Fibroblast of lung (primary cell): Measurements from ENCODE around the gene AGBL1. TPM values are rescaled to one million over a fixed set of nuclear protein-coding genes. Genes with fewer than 3 reads are reported as not detected.

ENCODE experiments used
- DNase-seq, 2 donors: peaks; one replicate each; pipeline versions ENCODE4 v3.0.0 to v3.0.0-alpha.2; 2010; ENCODE audit warnings: low read depth in 2 of 2
- H2AFZ ChIP-seq: 2 replicates; pipeline ENCODE4 v1.5.1; 2012; ENCODE audit warnings: low read length, control low read depth, inconsistent platforms
- H3K27ac ChIP-seq: 2 replicates; pipeline ENCODE4 v1.5.1; 2011; ENCODE audit warnings: low read length, control low read depth; ENCODE audit not compliant: insufficient read depth
- H3K27me3 ChIP-seq: 2 replicates; pipeline ENCODE4 v1.5.1; 2011; ENCODE audit warnings: mild to moderate bottlenecking, low read length; ENCODE audit not compliant: control insufficient read depth, insufficient read depth
- H3K36me3 ChIP-seq: 2 replicates; pipeline ENCODE4 v1.5.1; 2011; ENCODE audit warnings: low read length; ENCODE audit not compliant: control insufficient read depth, insufficient read depth
- H3K4me1 ChIP-seq: 2 replicates; pipeline ENCODE4 v1.5.1; 2011; ENCODE audit warnings: low read length; ENCODE audit not compliant: control insufficient read depth, insufficient read depth; ENCODE audit errors: extremely low read depth
- H3K4me2 ChIP-seq: 2 replicates; pipeline ENCODE4 v1.5.1; 2011; ENCODE audit warnings: low read length, control low read depth; ENCODE audit not compliant: insufficient read depth; ENCODE audit errors: extremely low read depth
- H3K4me3 ChIP-seq, 4 experiments: fragments of 200-600 bp in 1 of 4; sonication (generic) in 1 of 4; replicated peaks in 1 of 4; 2 replicates each; pipeline ENCODE4 v1.5.1; 2011 to 2016; ENCODE audit warnings: low read length in 4 of 4, low read depth in 3 of 4, mild to moderate bottlenecking in 3 of 4, control low read depth in 2 of 4, inconsistent platforms in 1 of 4, mixed read lengths in 1 of 4; ENCODE audit not compliant: insufficient read depth in 1 of 4; ENCODE audit errors: control extremely low read depth in 1 of 4
- H3K79me2 ChIP-seq: 2 replicates; pipeline ENCODE4 v1.5.1; 2012; ENCODE audit warnings: mild to moderate bottlenecking, low read length, inconsistent platforms; ENCODE audit not compliant: control insufficient read depth, insufficient read depth
- H3K9ac ChIP-seq: 2 replicates; pipeline ENCODE4 v1.5.1; 2011; ENCODE audit warnings: mild to moderate bottlenecking, low read length, control low read depth; ENCODE audit not compliant: insufficient read depth
- H3K9me3 ChIP-seq: 2 replicates; pipeline ENCODE4 v1.5.1; 2012; ENCODE audit warnings: low read depth, low read length; ENCODE audit not compliant: control insufficient read depth, insufficient read depth
- H4K20me1 ChIP-seq: 2 replicates; pipeline ENCODE4 v1.5.1; 2011; ENCODE audit warnings: low read length; ENCODE audit not compliant: control insufficient read depth, insufficient read depth; ENCODE audit errors: extremely low read depth
- EZH2 ChIP-seq: IDR thresholded peaks from 2 replicates; pipeline ENCODE4 v1.5.1; 2012; ENCODE audit warnings: low read length, control low read depth, mild to moderate bottlenecking; ENCODE audit errors: missing control alignments
- polyA plus RNA-seq, 2 donors: library from polyadenylated mRNA; depleted of rRNA in 1 of 2; stranded (reverse) in 1 of 2; unstranded in 1 of 2; fragments of >200 nt; gene quantifications; 2 replicates each; pipeline ENCODE4 v1.2.1, GENCODE V29; 2011 to 2012; ENCODE audit warnings: missing spikeins in 1 of 2
- total RNA-seq: library from RNA; depleted of rRNA; stranded (reverse); fragments of >200 nt; gene quantifications from 2 replicates; pipeline ENCODE4 v1.2.1, GENCODE V29; 2014
- TF ChIP-seq, protein P1 (sequence below), 2 donors: IDR thresholded peaks in 1 of 2; conservative IDR thresholded peaks in 1 of 2; 1 replicate in 1 of 2; 2 replicates in 1 of 2; pipeline ENCODE4 v1.5.1; 2011 to 2012; ENCODE audit warnings: low read length in 2 of 2, control low read depth in 1 of 2, inconsistent platforms in 1 of 2, low read depth in 1 of 2, mild to moderate bottlenecking in 1 of 2

AGBL1 gene
- total and polyA plus RNA-seq, 2 donors (not counting 1 experiment from before 2014, with no cell fraction given): not detected

DNA sequence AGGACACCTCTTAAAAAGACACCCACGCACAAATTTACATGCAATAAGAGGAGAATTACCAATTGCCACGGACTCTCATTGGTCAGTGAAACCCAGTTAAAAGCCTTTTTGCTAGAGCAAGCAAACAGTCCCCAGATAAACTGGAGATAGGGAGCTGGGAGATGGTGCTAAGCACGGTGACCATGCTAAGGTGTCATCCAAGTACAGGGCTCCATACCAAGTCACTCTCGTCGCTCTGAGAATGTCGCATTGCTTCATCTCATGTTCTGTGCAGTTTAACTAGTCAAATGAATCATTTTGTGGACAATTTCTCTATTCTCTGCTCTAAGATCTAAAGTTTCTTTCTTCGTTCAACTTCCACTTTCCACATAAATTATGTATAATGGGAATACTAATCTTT is 581.9 kb downstream of the AGBL1 start:
- no peaks in the 10 kb centered on the region for H3K9me3 ChIP-seq
- no peaks in the 10 kb centered on the region for H4K20me1 ChIP-seq
- no peaks in the 10 kb centered on the region for H3K27me3 ChIP-seq
- no peak overlapping the region for H3K27ac ChIP-seq
- no peak overlapping the region for H3K4me3 ChIP-seq
- no peak overlapping the region for H3K9ac ChIP-seq
- no peak for DNase-seq
- H3K4me2 ChIP-seq: no peak overlapping the region
- no peak overlapping the region for H2AFZ ChIP-seq
- no peaks in the 10 kb centered on the region for H3K36me3 ChIP-seq
- TF ChIP-seq EZH2: no peak
- TF ChIP-seq, protein P1, sequence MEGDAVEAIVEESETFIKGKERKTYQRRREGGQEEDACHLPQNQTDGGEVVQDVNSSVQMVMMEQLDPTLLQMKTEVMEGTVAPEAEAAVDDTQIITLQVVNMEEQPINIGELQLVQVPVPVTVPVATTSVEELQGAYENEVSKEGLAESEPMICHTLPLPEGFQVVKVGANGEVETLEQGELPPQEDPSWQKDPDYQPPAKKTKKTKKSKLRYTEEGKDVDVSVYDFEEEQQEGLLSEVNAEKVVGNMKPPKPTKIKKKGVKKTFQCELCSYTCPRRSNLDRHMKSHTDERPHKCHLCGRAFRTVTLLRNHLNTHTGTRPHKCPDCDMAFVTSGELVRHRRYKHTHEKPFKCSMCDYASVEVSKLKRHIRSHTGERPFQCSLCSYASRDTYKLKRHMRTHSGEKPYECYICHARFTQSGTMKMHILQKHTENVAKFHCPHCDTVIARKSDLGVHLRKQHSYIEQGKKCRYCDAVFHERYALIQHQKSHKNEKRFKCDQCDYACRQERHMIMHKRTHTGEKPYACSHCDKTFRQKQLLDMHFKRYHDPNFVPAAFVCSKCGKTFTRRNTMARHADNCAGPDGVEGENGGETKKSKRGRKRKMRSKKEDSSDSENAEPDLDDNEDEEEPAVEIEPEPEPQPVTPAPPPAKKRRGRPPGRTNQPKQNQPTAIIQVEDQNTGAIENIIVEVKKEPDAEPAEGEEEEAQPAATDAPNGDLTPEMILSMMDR (conservative IDR thresholded peaks at IDR 0.05 in 1 of 2, IDR thresholded peaks at IDR 0.05 in 1 of 2; ENCODE audit: low read depth in 1 of 2, low read length in 2 of 2): no peak
- H3K79me2 ChIP-seq: no peaks in the 10 kb centered on the region
- no peaks in the 10 kb centered on the region for H3K4me1 ChIP-seq

DNA sequence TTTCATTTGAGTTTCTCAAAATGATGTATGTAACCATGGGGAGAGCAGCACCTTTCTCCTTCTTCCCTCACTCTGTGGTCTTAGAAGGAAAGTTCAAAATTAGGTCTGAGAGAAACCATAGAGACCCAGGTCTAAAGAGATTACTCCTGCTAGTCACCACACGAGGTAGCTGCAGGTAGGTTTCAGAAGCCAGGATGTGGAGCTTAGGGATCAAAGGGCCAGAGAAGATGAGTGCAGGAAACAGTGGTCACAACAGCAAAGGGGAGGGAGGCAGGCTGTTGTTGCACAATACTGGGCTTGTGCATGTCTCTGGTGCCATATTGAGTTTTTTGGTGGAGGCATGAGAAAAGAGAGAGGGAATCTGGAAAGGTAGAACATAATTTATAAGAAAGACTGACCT is 583.6 kb downstream of the AGBL1 start:
- DNase-seq: no peak
- no peaks in the 10 kb centered on the region for H3K79me2 ChIP-seq
- no peak overlapping the region for H3K9ac ChIP-seq
- TF ChIP-seq, protein P1 (conservative IDR thresholded peaks at IDR 0.05 in 1 of 2, IDR thresholded peaks at IDR 0.05 in 1 of 2; ENCODE audit: low read depth in 1 of 2, low read length in 2 of 2): no peak
- no peak for TF ChIP-seq EZH2
- no peak overlapping the region for H3K27ac ChIP-seq
- no peaks in the 10 kb centered on the region for H3K36me3 ChIP-seq
- no peaks in the 10 kb centered on the region for H3K27me3 ChIP-seq
- no peaks in the 10 kb centered on the region for H3K9me3 ChIP-seq
- no peaks in the 10 kb centered on the region for H3K4me1 ChIP-seq
- H2AFZ ChIP-seq: no peak overlapping the region
- no peak overlapping the region for H3K4me2 ChIP-seq
- H4K20me1 ChIP-seq: no peaks in the 10 kb centered on the region
- no peak overlapping the region for H3K4me3 ChIP-seq

DNA sequence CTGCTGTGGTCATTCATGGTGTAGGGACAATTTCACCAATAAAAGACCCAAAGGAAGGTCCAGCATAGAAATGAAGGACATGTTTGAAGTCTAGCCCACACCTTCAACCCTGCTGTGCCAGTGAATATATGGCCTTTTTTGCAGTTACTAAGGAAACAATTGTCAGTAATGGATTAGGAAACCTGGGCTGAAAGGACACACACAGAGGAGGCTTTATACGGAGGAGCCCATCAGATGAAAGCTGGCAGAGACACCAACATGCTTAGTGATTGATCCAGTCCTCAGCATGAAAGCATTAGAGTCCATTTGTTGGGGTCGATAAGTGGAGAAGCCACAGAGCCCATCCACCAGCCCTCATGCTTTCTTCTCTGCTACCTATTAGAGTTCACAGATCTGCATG is 584.3 kb downstream of the AGBL1 start:
- no peak for DNase-seq
- Histone ChIP-seq H3K4me2 (no peak overlapping the region), H3K27me3 (no peaks in the 10 kb centered on the region), H3K27ac (no peak overlapping the region), H3K4me1 (no peaks in the 10 kb centered on the region), H3K9ac (no peak overlapping the region), H3K36me3 (no peaks in the 10 kb centered on the region), H3K9me3 (no peaks in the 10 kb centered on the region), H2AFZ (no peak overlapping the region), H3K79me2 (no peaks in the 10 kb centered on the region), H3K4me3 (no peak overlapping the region), H4K20me1 (no peaks in the 10 kb centered on the region)
- TF ChIP-seq EZH2: no peak
- TF ChIP-seq, protein P1 (conservative IDR thresholded peaks at IDR 0.05 in 1 of 2, IDR thresholded peaks at IDR 0.05 in 1 of 2; ENCODE audit: low read depth in 1 of 2, low read length in 2 of 2): no peak
